Fibroblast of lung (primary cell): ENCODE data around the gene ITGAL. TPM values are rescaled to one million over a fixed set of nuclear protein-coding genes. Genes with fewer than 3 reads are reported as not detected.

Source experiments
- DNase-seq, 2 donors: peaks; one replicate each; pipeline versions ENCODE4 v3.0.0 to v3.0.0-alpha.2; 2010; ENCODE audit warnings: low read depth in 2 of 2
- H2AFZ ChIP-seq: 2 replicates; pipeline ENCODE4 v1.5.1; 2012; ENCODE audit warnings: low read length, control low read depth, inconsistent platforms
- H3K27ac ChIP-seq: 2 replicates; pipeline ENCODE4 v1.5.1; 2011; ENCODE audit warnings: low read length, control low read depth; ENCODE audit not compliant: insufficient read depth
- H3K27me3 ChIP-seq: 2 replicates; pipeline ENCODE4 v1.5.1; 2011; ENCODE audit warnings: mild to moderate bottlenecking, low read length; ENCODE audit not compliant: control insufficient read depth, insufficient read depth
- H3K36me3 ChIP-seq: 2 replicates; pipeline ENCODE4 v1.5.1; 2011; ENCODE audit warnings: low read length; ENCODE audit not compliant: control insufficient read depth, insufficient read depth
- H3K4me1 ChIP-seq: 2 replicates; pipeline ENCODE4 v1.5.1; 2011; ENCODE audit warnings: low read length; ENCODE audit not compliant: control insufficient read depth, insufficient read depth; ENCODE audit errors: extremely low read depth
- H3K4me2 ChIP-seq: 2 replicates; pipeline ENCODE4 v1.5.1; 2011; ENCODE audit warnings: low read length, control low read depth; ENCODE audit not compliant: insufficient read depth; ENCODE audit errors: extremely low read depth
- H3K4me3 ChIP-seq, 4 experiments: fragments of 200-600 bp in 1 of 4; sonication (generic) in 1 of 4; replicated peaks in 1 of 4; 2 replicates each; pipeline ENCODE4 v1.5.1; 2011 to 2016; ENCODE audit warnings: low read length in 4 of 4, low read depth in 3 of 4, mild to moderate bottlenecking in 3 of 4, control low read depth in 2 of 4, inconsistent platforms in 1 of 4, mixed read lengths in 1 of 4; ENCODE audit not compliant: insufficient read depth in 1 of 4; ENCODE audit errors: control extremely low read depth in 1 of 4
- H3K79me2 ChIP-seq: 2 replicates; pipeline ENCODE4 v1.5.1; 2012; ENCODE audit warnings: mild to moderate bottlenecking, low read length, inconsistent platforms; ENCODE audit not compliant: control insufficient read depth, insufficient read depth
- H3K9ac ChIP-seq: 2 replicates; pipeline ENCODE4 v1.5.1; 2011; ENCODE audit warnings: mild to moderate bottlenecking, low read length, control low read depth; ENCODE audit not compliant: insufficient read depth
- H3K9me3 ChIP-seq: 2 replicates; pipeline ENCODE4 v1.5.1; 2012; ENCODE audit warnings: low read depth, low read length; ENCODE audit not compliant: control insufficient read depth, insufficient read depth
- H4K20me1 ChIP-seq: 2 replicates; pipeline ENCODE4 v1.5.1; 2011; ENCODE audit warnings: low read length; ENCODE audit not compliant: control insufficient read depth, insufficient read depth; ENCODE audit errors: extremely low read depth
- EZH2 ChIP-seq: IDR thresholded peaks from 2 replicates; pipeline ENCODE4 v1.5.1; 2012; ENCODE audit warnings: low read length, control low read depth, mild to moderate bottlenecking; ENCODE audit errors: missing control alignments
- polyA plus RNA-seq, 2 donors: library from polyadenylated mRNA; depleted of rRNA in 1 of 2; stranded (reverse) in 1 of 2; unstranded in 1 of 2; fragments of >200 nt; gene quantifications; 2 replicates each; pipeline ENCODE4 v1.2.1, GENCODE V29; 2011 to 2012; ENCODE audit warnings: missing spikeins in 1 of 2
- total RNA-seq: library from RNA; depleted of rRNA; stranded (reverse); fragments of >200 nt; gene quantifications from 2 replicates; pipeline ENCODE4 v1.2.1, GENCODE V29; 2014
- TF ChIP-seq, protein P1 (sequence below), 2 donors: IDR thresholded peaks in 1 of 2; conservative IDR thresholded peaks in 1 of 2; 1 replicate in 1 of 2; 2 replicates in 1 of 2; pipeline ENCODE4 v1.5.1; 2011 to 2012; ENCODE audit warnings: low read length in 2 of 2, control low read depth in 1 of 2, inconsistent platforms in 1 of 2, low read depth in 1 of 2, mild to moderate bottlenecking in 1 of 2

ITGAL gene
- total and polyA plus RNA-seq, 2 donors (not counting 1 experiment from before 2014, with no cell fraction given): not detected

GRCh38 chr16:30443631-30444030 lies 28.9 kb upstream of the ITGAL start:
- H3K4me2 ChIP-seq: no peak overlapping the region

GRCh38 chr16:30444231-30445148 lies 28.1 kb upstream of the ITGAL start:
- Histone ChIP-seq H3K4me2 (peak overlapping the region; percentile 99), H2AFZ (peak overlapping the region; percentile 88), H3K9ac (peak overlapping the region; percentile 93), H3K27ac (peak overlapping the region; percentile 91), H3K79me2 (peaks cover 11% of the 10 kb centered on the region), H3K4me1 (peaks cover 7% of the 10 kb centered on the region), H3K9me3 (no peaks in the 10 kb centered on the region), H3K36me3 (peaks cover 5% of the 10 kb centered on the region), H3K4me3 (peak overlapping the region; percentile 79 to 99 (median 80)), H3K27me3 (no peaks in the 10 kb centered on the region), H4K20me1 (no peaks in the 10 kb centered on the region)
- DNase-seq: no peak
- TF ChIP-seq, protein P1, sequence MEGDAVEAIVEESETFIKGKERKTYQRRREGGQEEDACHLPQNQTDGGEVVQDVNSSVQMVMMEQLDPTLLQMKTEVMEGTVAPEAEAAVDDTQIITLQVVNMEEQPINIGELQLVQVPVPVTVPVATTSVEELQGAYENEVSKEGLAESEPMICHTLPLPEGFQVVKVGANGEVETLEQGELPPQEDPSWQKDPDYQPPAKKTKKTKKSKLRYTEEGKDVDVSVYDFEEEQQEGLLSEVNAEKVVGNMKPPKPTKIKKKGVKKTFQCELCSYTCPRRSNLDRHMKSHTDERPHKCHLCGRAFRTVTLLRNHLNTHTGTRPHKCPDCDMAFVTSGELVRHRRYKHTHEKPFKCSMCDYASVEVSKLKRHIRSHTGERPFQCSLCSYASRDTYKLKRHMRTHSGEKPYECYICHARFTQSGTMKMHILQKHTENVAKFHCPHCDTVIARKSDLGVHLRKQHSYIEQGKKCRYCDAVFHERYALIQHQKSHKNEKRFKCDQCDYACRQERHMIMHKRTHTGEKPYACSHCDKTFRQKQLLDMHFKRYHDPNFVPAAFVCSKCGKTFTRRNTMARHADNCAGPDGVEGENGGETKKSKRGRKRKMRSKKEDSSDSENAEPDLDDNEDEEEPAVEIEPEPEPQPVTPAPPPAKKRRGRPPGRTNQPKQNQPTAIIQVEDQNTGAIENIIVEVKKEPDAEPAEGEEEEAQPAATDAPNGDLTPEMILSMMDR (conservative IDR thresholded peaks at IDR 0.05 in 1 of 2, IDR thresholded peaks at IDR 0.05 in 1 of 2; ENCODE audit: low read depth in 1 of 2, low read length in 2 of 2): no peak
- TF ChIP-seq EZH2: no peak

More at GRCh38 chr16:30443631-30444030, 28.9 kb upstream of the ITGAL start:
- H4K20me1 ChIP-seq: no peaks in the 10 kb centered on the region
- H3K4me1 ChIP-seq: peaks cover 7% of the 10 kb centered on the region
- no peaks in the 10 kb centered on the region for H3K9me3 ChIP-seq
- peaks cover 5% of the 10 kb centered on the region for H3K36me3 ChIP-seq
- no peak overlapping the region for H2AFZ ChIP-seq
- peaks cover 11% of the 10 kb centered on the region for H3K79me2 ChIP-seq
- no peak overlapping the region for H3K9ac ChIP-seq
- H3K27me3 ChIP-seq: no peaks in the 10 kb centered on the region
- H3K4me3 ChIP-seq: no peak overlapping the region
- no peak overlapping the region for H3K27ac ChIP-seq
- no peak for TF ChIP-seq EZH2
- TF ChIP-seq, protein P1 (conservative IDR thresholded peaks at IDR 0.05 in 1 of 2, IDR thresholded peaks at IDR 0.05 in 1 of 2; ENCODE audit: low read depth in 1 of 2, low read length in 2 of 2): no peak
- no peak for DNase-seq

GRCh38 chr16:30445149-30445407 lies 27.5 kb upstream of the ITGAL start:
- H3K4me3 ChIP-seq: peak overlapping the region; percentile 79 to 99 (median 80)
- H4K20me1 ChIP-seq: no peaks in the 10 kb centered on the region
- peak overlapping the region; percentile 88 for H2AFZ ChIP-seq
- no peak for DNase-seq
- H3K4me1 ChIP-seq: peaks cover 7% of the 10 kb centered on the region
- no peak for TF ChIP-seq EZH2
- TF ChIP-seq, protein P1 (conservative IDR thresholded peaks at IDR 0.05 in 1 of 2, IDR thresholded peaks at IDR 0.05 in 1 of 2; ENCODE audit: low read depth in 1 of 2, low read length in 2 of 2): no peak
- H3K36me3 ChIP-seq: peaks cover 5% of the 10 kb centered on the region
- peak overlapping the region; percentile 99 for H3K4me2 ChIP-seq
- peaks cover 11% of the 10 kb centered on the region for H3K79me2 ChIP-seq
- H3K27me3 ChIP-seq: no peaks in the 10 kb centered on the region
- no peaks in the 10 kb centered on the region for H3K9me3 ChIP-seq
- H3K9ac ChIP-seq: peak overlapping the region; percentile 93
- H3K27ac ChIP-seq: peak overlapping the region; percentile 91
